Vagina (tissue), 2 donors: ENCODE measurements around the gene ZNF207.
"Not testable (repeated sequence)": the region's sequence is repeated elsewhere in the genome, so short reads cannot be mapped to it uniquely, and the experiment has no call there.

Experiments used
- POLR2A ChIP-seq, 2 donors: fragments of 450-650 bp; IDR thresholded peaks; one replicate each; pipeline ENCODE4 v1.6.1; 2017; ENCODE audit warnings: antibody characterized with exemption in 2 of 2, mild to moderate bottlenecking in 2 of 2, moderate library complexity in 2 of 2
- POLR2AphosphoS5 ChIP-seq, 2 donors: sonication (generic); formaldehyde crosslinking; IDR thresholded peaks; one replicate each; pipeline ENCODE4 v1.9.0; 2017; ENCODE audit warnings: antibody characterized with exemption in 2 of 2, mild to moderate bottlenecking in 2 of 2, low read depth in 1 of 2; ENCODE audit not compliant: insufficient read depth in 1 of 2

DNA sequence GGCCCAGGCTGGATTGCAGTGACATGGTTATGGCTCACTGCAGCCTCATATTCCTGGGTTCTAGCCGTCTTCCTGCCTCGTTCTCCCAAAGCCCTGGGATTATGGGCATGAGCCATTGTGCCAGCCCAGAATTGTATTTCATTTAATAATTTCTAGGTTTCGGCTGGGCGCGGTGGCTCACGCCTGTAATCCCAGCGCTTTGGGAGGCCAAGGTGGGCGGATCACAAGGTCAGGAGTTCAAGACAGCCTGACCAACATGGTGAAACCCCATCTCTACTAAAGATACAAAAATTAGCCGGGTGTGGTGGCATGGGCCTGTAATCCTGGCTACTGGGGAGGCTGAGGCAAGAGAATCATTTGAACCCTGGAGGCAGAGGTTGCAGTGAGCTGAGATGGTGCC lies 2.8 kb downstream of the ZNF207 start:
- not testable (repeated sequence) for TF ChIP-seq POLR2AphosphoS5 (IDR thresholded peaks at IDR 0.05; ENCODE audit: insufficient read depth in 1 of 2, low read depth in 1 of 2); POLR2A (IDR thresholded peaks at IDR 0.05)
